ENCODE measurements around the gene POLR2I.
"Not testable (repeated sequence)": the region's sequence is repeated elsewhere in the genome, so short reads cannot be mapped to it uniquely, and the experiment has no call there.

The POLR2I gene

DNA sequence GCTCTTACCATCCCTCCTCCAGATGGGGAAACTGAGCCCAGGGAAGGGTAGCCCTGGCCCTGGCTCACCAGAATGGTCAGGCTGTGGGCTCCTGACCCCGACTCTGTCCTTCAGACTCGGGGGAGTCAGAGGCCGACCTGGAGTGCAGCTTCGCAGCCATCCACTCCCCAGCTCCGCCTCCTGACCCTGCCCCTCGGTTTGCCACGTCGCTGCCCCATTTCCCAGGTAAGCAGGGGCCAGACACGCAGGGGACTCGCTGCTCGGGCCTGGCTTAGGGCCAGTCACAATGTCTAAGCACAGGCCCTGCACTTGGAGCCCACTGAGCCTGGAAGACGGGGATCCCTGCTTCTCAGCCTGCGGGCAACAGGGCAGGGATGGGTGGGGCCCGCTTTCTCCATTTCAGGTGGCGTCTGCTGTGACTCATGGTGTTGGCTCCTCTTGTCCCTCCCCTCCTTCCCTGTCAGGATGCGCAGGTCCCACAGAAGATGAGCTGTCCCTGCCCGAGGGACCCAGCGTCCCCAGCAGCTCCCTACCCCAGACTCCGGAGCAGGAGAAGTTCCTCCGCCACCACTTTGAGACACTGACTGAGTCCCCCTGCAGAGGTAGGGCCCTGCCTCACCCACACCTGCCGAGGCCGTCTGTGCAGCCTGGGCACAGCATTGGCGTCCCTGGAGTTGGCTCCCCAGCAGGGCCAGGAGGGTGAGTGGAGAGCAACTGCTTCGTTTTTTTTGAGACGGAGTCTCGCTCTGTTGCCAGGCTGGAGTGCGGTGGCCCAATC, 12.9 kb downstream of the POLR2I start:
- no peak for DNase-seq (ENCODE audit: low read depth)

- DNase-seq (ENCODE audit: low read depth) = no peak
Measured at GRCh38 chr19:36100476-36100875, 14.2 kb downstream of the POLR2I start.

DNA sequence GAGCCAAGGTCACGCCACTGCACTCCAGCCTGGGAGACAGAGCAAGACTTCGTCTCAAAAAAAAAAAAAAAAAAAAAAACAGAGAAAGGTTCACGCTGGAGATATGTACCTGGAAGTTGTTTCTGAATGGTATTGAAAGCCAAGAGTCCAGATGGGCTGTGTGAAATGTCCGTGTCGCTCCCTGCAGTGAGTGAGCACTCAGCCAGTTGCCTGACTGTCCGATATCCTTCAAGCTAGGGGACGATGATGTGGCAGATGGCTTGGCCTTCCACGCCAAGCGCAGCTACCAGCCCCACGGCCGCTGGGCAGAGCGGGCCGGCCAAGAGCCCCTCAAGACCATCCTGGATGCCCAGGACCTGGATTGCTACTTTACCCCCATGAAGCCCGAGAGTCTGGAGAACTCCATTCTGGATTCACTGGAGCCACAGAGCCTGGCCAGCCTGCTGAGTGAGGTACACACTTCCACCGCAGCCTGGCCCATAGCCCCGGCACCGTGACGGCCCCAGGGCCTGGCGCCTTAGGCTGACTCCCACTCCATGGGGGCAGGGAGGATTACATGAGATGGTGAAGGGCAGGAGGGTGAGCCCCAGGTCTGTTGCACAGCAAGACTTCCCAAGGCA, 15.4 kb downstream of the POLR2I start:
- no peak for DNase-seq (ENCODE audit: low read depth)

GRCh38 chr19:36097036-36097435, 17.6 kb downstream of the POLR2I start:
- no peak for DNase-seq (ENCODE audit: low read depth)

DNA sequence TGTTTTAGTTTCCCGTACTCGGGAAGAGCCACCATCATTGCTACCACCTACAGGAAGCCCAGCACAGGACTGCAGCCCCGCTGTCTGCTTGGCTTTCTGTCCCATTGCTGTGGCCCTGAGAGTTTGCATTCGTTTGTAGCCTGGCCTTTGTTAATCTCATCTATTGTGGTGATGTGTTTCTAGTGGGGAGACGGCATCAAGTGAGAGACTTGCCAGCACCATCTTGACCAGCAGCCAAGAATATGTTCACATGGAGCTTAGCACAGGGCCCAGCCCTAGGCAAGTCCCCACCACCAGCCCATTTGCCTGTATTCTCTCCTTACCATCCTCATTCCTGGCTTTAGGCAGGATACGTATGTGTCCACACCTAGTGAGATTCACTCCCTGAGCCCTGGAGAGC, 21.0 kb downstream of the POLR2I start:
- DNase-seq (ENCODE audit: low read depth) = no peak

DNA sequence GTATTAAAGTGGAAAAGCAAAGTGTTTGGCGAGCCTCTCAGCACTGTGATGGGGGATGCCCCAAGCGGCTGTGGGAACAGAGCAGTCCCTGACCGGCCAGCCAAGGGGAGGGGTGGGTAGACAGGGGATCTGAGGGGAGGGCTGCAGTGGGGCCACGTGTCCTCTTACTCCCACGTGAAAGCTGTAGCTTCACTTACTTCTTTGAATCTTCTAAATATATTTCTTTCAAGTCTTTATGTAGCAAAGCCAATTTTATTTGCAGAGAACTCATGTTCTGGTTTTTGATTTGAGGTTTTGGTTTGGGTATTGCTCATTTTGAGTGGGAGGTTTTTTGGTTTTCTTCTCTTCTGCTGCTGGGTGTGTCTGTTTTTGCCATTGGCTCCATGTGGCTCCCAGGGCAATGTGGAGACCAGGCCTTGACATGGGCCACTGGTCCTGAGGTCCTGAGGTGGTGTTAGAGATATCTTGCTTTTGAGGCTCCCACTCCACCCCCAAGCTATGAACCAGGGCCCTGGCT, 21.5 kb downstream of the POLR2I start:
- no peak for DNase-seq (ENCODE audit: low read depth)

DNA sequence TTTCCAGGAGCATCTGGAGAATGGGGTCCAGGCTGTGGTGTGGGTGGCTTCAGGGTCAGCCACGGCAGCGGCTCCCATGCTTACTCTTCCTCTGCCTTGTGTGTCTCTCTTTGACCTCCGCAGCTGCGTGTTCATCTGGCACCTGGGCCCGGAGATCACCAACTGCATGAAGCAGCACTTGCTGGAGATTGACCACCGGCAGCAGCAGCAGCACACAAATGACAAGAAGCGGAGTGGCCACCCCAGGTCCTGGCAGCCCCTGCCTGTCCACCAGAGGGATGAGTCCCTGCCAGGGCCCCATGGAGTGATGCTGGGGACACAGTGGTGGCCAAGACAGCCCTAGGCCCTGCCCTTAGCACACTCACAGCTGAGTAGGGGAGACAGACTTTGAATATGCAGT, 22.1 kb downstream of the POLR2I start:
- no peak for DNase-seq (ENCODE audit: low read depth)

DNA sequence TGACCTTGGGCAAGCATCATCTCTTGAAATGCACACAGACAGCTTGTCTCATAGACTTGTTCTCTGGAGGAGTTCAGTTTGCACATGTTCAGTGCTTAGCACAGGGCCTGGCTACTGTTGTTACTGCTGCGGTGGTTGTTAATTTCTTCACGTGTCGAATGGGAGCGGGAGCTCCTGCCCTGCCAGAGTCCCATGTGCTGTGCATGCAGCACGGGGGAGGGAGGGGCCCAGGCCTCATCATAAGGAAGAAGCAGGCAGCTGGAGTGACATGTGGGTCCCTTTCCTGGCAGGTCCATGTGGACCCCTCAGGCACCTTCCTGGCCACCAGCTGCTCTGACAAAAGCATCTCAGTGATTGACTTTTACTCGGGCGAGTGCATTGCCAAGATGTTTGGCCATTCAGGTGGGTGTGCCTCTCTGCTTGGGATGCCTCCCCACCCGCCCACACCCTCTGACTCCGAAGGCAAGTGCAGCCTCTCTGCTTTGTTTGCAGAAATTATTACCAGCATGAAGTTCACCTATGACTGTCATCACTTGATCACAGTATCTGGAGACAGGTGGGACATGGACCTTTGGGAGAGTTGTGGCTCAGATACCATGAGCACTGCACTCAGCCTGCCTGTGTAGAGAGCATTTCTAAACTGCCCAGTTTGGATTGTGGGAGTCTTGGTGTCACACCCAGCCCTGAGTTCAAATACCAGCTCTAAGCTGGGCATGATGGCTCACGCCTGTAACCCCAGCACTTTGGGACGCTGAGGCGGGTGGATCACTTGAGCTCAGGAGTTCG, 23.6 kb downstream of the POLR2I start:
- DNase-seq (ENCODE audit: low read depth) = no peak

DNA sequence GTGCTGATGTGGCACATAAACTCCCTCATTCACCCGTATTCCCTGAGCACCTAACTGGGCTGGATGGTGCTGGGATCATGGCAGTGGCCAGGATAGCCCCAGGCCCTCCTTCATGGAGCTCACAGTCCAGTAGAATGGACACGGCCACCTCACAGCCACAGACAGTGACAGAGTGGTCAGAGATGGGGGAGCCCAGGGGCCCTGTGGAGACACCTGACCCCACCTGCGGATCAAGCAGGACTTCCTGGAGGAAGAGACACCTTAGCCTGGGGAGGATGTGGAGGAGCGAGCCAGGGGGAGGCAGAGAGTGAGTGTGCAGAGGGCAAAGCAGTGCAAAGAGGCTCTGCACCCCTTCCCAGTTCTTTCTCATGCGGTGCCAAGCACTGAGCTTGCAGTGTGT, 24.8 kb downstream of the POLR2I start:
- DNase-seq (ENCODE audit: low read depth) = no peak

GRCh38 chr19:36086326-36086725, 28.3 kb downstream of the POLR2I start:
- DNase-seq (ENCODE audit: low read depth) = no peak

- no peak for DNase-seq (ENCODE audit: low read depth)
Measured at GRCh38 chr19:36084231-36085009, 30.3 kb downstream of the POLR2I start.

DNA sequence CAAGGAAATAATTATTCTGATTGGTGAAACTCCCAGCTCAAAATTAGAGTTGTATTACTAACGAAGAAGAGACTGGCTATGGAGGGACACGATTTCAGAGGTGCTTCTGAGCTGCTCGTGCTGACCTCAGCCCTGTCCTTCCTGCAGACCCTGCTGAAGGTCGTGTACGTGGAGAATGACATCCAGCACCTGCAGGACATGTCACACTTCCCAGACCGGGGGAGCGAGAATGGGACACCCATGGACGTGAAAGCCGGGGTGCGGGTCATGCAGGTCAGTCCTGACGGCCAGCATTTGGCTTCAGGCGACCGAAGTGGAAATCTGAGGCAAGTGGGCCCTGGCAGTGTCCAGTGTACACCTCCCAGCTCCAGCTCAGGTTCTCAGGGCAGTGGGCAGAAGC, 31.8 kb downstream of the POLR2I start:
- DNase-seq (ENCODE audit: low read depth) = no peak

GRCh38 chr19:36081894-36082293, 32.8 kb downstream of the POLR2I start:
- DNase-seq (ENCODE audit: low read depth) = no peak

GRCh38 chr19:36081385-36081784, 33.3 kb downstream of the POLR2I start:
- no peak for DNase-seq (ENCODE audit: low read depth)

GRCh38 chr19:36079389-36079945, 35.2 kb downstream of the POLR2I start:
- no peak for DNase-seq (ENCODE audit: low read depth)

GRCh38 chr19:36073121-36073876, 41.4 kb downstream of the POLR2I start:
- DNase-seq (ENCODE audit: low read depth) = no peak

DNA sequence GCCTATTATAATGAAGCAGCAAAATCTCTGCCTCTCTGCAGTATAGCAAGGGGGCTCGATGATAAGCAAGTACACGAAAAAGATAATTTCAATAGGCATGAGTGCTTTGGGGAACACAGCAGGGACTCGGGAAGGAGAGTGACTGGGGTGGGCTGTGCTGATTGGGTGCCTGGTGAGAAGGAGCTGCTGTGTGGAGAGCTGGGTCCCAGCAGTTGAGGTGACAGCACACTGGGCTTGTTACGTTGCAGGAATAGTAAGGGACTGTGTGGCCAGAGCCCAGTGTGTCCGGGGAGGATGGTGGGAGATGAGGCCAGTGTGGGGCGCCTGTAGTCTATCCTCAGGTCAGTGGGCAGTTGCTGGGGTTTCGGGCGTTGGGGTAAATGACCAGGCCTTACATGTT, 42.6 kb downstream of the POLR2I start:
- no peak for DNase-seq (ENCODE audit: low read depth)

DNA sequence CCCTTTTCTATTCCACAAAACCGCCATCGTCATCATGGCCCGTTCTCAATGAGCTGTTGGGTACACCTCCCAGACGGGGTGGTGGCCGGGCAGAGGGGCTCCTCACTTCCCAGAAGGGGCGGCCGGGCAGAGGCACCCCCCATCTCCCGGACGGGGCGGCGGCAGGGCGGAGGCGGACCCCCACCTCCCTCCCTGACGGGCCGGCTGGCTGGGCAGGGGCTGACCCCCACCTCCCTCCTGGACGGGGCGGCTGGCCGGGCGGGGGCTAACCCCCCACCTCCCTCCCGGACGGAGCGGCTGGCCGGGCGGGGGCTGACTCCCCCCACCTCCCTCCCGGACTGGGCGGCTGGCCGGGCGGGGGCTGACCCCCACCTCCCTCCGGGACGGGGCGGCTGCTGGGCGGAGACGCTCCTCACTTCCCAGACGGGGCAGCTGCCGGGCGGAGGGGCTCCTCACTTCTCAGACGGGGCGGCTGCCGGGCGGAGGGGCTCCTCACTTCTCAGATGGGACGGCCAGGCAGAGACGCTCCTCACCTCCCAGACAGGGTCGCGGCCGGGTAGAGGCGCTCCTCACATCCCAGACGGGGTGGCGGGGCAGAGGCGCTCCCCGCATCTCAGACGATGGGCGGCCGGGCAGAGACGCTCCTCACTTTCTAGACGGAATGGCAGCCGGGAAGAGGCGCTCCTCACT, 45.7 kb downstream of the POLR2I start:
- DNase-seq (ENCODE audit: low read depth) = not testable (repeated sequence)

GRCh38 chr19:36067681-36068080, 47.0 kb downstream of the POLR2I start:
- no peak for DNase-seq (ENCODE audit: low read depth)

DNA sequence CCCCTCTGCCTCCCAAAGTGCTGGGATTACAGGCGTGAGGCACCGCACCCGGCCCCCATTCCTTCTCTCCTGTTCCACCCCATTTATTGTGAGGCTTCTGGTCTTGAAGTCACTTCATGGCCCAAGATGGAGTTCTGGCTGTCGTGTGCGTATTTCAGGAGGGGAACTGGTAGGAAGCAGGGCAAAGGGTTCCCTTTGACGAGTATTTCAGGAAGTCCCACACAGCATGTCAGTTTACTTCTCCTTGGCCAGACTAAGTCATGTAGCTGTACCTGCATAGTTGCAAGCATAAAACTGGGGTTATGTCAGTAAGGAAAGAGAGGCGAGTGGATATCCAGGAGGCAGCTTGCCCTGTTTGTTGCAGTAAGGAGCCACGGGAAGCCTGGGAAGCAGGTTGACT, 49.8 kb downstream of the POLR2I start:
- no peak for DNase-seq (ENCODE audit: low read depth)
